Measurements from ENCODE around the gene MKRN1.
"Not testable (repeated sequence)": the region's sequence is repeated elsewhere in the genome, so short reads cannot be mapped to it uniquely, and the experiment has no call there.

The MKRN1 gene

DNA sequence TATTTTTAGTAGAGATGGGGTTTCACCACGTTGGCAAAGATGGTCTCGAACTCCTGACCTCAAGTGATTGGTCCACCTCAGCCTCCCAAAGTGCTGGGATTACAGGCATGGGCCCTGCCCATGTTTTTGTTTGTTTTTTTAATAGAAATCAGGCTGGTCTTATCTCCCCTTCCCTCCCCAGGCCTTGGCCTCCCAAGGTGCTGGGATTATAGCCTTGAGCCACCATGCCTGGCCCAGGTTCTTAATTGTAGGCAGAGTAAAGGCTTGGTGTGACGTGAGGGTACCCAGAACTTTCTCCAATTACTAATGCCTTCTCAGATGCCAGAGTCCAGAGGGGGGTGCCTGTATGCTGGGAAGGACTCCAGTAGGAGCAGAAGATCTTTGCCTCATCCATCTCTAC, 5.2 kb upstream of the MKRN1 start:
- DNase-seq: no peak

DNA sequence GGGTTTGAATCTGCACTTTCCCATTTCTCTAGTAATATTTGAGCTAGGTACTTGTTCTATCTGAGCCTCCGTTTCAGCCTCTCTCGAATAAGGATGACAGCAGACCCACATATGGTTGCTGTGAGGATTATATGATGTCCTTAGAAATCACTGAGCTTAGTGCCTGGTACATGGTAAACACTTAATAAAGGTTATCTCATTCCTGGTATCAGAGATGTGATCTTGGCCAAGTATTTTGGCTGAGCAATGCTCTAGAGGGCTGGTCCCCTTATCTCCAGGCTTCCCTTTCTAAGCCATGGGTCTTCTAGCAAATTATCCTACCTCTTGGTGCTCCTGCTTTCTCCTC, 407 bp upstream of the MKRN1 start:
- DNase-seq: no peak

- DNase-seq: peak; percentile 19 to 31
Observed at GRCh38 chr7:140478246-140479061, 851 bp downstream of the MKRN1 start.

DNA sequence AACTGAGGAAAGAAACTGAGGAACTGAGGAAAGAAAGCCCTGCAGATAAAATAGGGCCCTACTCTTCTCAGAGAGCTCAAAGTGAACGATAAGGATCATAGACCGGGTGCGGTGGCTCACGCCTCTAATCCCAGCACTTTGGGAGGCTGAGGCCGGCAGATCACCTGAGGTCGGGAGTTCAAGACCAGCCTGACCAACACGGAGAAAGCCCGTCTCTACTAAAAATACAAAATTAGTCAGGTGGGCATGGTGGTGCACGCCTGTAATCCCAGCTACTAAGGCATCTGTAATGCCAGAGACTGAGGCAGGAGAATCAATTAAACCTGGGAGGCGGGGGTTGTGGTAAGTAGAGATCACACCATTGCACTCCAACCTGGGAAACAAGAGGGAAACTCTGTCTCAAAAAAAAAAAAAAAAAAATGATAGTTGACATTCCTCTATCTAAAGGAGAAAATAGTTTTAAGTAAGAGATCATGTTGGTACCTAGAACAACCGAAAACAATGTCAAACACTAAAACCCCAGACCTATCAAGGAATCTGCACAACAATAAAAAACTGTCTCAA, 2.5 kb downstream of the MKRN1 start:
- DNase-seq: no peak

- DNase-seq: peak; percentile 12 to 30
Observed at GRCh38 chr7:140475747-140476333, 3.5 kb downstream of the MKRN1 start.

DNA sequence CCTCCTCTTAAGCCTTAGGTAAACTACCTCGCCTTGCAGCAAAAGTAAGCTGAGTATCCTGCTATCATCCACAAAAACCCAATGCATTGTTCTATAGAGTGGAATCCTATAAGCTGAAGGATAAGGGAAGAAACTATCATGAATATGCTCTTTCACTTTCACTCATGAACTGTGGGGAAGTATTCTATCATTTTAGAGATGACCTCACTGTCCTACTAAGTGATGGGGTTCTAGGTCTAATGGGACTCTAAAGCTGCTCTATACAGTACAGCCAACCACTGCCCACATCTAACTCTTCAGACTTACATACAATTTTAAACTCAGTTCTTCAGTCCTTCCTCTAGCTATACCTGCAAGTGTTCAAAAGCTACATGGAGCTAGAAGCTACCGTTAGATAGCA, 16.2 kb downstream of the MKRN1 start:
- DNase-seq: no peak

DNA sequence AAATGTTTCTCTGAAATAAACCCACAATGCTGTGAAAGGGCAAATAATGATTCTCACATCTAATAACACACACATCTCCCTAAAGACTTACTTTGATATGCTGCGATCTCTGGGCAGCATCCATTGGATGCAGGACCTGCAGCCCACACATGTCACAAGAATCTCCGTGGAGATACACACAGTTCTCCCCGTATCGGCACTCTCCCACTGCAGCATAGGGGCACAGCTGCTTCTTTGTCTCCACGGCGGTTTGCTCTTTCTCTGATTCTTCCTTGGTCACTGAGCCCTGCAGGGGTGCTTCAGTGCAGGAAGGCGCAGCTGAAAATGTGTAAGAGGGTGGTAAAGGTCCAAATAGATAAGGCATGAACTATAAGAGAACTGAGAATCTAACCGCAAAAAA, 20.4 kb downstream of the MKRN1 start:
- DNase-seq: no peak

GRCh38 chr7:140458201-140458600, 21.1 kb downstream of the MKRN1 start:
- DNase-seq: no peak

GRCh38 chr7:140456551-140457051, 22.7 kb downstream of the MKRN1 start:
- DNase-seq: no peak

DNA sequence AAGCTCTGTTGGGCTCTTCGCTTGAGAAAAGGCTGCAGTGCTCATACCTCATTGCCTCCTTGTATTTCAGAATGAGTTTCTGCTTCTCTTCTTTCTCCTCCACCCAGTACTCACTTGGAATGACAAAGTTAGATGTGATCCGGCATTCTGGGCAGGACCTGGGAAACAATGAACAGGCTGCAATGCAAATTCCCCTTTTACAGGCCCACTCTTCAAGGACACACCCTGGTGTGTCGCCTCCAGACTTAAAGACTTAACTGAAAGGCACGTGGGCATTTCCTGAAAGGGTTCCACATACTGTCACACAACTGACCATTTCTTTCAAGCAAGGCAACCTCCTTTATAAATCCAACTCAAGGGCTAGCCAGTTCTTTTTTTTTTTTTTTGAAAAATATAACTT, 23.6 kb downstream of the MKRN1 start:
- no peak for DNase-seq

DNA sequence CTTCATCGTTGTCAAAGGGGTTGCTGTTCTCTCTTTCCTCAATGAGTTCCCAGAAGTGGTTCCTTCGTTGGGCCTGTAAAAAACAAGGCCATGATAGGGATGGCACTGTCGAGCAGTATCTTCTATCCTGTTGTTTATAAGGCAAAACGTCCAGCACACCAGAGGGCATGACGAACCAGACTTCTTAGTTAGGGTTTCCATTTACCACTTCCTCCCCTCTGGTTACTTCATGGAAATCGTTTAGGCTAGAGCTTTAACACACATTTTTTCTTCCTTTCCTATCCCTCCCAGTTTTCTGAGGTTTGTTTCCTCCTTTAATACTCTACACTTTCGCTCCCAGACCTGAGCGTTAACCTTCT, 24.7 kb downstream of the MKRN1 start:
- DNase-seq: no peak

GRCh38 chr7:140453785-140454656, 25.3 kb downstream of the MKRN1 start:
- not testable (repeated sequence) for DNase-seq

DNA sequence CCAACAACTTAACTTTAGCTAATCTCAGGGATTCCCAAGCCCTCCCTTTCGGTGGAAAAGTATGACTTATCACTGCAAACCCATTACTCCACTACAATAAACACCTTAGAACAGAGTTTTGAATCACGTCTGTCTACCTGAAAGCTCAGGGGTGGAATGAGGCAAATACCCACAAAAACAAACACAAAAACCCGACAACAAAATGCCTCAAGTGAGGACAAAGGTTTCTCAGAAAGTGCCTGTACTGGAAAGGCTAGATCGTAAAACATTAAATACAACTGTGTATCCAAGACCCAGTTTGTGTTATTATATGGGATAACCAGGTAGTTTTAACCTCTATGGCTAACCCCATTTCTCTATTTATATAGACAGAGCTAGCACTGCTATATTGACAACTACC, 26.0 kb downstream of the MKRN1 start:
- no peak for DNase-seq

DNA sequence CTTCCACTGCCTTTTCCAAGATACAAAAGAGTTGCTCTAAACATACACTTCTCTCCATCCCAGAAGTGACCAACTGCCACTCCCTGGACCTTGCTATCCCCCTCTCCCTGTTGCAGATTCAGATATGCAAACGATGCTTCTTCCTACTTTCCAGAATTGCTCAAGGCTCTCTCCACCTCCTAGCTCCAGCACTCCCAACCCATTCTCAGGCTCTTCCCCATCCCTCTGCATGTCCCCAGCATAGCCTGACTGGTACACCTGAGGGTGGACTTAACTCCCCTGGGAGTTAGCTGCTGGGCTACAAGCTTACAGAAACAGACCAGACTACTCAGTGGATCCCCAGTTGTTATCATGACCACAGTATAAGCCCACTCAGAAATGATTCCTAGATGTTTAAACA, 27.6 kb downstream of the MKRN1 start:
- no peak for DNase-seq

- no peak for DNase-seq
Observed at GRCh38 chr7:140448781-140449480, 30.4 kb downstream of the MKRN1 start.

DNA sequence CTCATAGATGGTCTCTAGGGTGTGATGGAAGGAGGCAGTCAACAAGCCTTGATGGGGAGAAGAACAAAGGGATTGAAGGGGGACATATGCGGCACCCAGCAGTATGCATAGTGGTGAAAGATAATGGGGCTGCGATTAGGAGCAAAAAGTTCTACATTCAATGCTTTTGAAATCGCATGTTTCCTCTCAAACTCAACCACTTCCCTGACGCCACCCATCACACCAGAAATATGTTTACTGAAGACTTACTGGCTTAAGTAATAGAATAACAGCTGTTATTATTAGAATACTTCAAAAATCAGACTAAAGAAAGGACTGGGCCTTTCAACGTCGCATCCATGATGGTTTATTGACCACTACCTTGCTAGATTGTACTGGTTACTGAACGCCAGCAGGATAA, 31.5 kb downstream of the MKRN1 start:
- no peak for DNase-seq

DNA sequence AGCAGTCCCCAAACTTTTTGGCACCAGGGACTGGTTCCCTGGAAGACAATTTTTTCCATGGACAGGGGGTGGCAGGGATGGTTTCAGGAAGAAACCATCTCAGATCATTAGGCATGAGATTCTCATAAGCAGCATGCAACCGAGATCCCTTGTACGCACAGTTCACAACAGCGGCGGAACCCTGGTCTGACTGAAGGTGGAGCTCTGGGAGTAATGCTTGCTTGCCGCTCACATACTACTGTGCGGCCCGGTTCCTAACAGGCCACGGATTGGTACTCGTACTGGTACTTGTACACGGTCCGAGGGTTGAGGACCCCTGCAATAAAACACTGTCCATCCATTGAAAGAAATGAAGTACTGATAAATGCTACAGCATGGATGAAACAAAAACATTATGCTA, 32.8 kb downstream of the MKRN1 start:
- DNase-seq: no peak

- no peak for DNase-seq
Observed at GRCh38 chr7:140441519-140441918, 37.8 kb downstream of the MKRN1 start.

GRCh38 chr7:140440593-140440992, 38.7 kb downstream of the MKRN1 start:
- DNase-seq: no peak

GRCh38 chr7:140439359-140439758, 39.9 kb downstream of the MKRN1 start:
- no peak for DNase-seq

GRCh38 chr7:140435252-140435895, 43.9 kb downstream of the MKRN1 start:
- no peak for DNase-seq

DNA sequence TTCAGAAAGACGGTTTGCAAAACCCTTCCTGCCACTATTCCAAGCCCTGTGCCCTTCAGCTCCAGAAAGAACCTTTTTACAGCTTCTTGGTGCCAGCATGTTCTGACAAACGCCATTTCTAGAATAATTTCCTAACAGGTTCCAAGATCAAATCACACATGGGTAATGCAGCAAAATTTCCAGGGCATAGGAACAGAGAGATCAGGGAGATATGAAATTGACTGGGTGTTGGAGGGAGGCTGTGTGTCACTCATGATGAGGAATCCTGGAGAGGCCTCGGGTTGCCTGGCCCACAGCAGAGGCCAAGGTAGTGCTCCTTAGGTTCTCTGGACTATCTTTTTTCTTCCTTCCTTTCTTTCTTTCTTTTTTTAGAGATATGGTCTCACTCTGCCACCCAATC, 45.9 kb downstream of the MKRN1 start:
- DNase-seq: no peak

Measured in stimulated activated CD4-positive, alpha-beta T cell treated with anti-CD3 and anti-CD28 coated beads, Interleukin-4, amount 100 ng/mL, for 4 hours (primary cell).